ENCODE measurements around the gene TRIM71.
"Not testable (repeated sequence)": the region's sequence is repeated elsewhere in the genome, so short reads cannot be mapped to it uniquely, and the experiment has no call there.

Gene TRIM71

DNA sequence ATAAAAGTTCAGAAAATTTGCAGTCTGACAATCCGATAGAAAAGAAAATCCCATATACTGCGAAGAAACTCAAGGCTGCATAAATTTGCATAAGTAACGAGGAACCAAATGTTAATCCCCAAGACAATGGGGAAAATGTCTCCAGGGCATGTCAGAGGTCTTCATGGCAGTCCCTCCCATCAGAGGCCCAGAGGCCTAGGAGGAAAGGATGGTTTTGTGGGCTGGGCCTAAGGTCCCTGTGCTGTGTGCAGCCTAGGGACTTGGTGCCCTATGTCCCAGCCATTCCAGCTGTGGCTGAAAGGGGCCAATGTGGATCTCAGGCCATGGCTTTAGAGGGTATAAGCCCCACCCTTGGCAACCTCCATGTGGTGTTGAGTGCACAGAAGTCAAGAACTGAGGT, 112.4 kb downstream of the TRIM71 start:
- TF ChIP-seq, protein P1, sequence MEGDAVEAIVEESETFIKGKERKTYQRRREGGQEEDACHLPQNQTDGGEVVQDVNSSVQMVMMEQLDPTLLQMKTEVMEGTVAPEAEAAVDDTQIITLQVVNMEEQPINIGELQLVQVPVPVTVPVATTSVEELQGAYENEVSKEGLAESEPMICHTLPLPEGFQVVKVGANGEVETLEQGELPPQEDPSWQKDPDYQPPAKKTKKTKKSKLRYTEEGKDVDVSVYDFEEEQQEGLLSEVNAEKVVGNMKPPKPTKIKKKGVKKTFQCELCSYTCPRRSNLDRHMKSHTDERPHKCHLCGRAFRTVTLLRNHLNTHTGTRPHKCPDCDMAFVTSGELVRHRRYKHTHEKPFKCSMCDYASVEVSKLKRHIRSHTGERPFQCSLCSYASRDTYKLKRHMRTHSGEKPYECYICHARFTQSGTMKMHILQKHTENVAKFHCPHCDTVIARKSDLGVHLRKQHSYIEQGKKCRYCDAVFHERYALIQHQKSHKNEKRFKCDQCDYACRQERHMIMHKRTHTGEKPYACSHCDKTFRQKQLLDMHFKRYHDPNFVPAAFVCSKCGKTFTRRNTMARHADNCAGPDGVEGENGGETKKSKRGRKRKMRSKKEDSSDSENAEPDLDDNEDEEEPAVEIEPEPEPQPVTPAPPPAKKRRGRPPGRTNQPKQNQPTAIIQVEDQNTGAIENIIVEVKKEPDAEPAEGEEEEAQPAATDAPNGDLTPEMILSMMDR (IDR thresholded peaks at IDR 0.05; ENCODE audit: control insufficient read depth, extremely low read depth, insufficient read depth) = no peak

DNA sequence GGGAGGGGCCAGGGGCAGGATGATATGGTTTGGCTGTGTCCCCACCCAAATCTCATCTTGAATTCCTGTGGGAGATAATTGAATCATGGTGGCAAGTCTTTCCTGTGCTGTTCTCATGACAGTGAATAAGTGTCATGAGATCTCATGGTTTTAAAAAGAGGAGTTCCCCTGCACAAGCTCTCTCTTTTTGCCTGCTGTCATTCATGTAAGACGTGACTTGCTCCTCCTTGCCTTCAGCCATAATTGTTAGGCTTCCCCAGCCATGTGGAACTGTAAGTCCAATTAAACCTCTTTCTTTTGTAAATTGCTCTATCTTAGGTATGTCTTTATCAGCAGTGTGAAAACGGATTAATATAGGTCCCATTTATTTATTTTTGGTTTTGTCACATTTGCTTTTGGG, 113.5 kb downstream of the TRIM71 start:
- not testable (repeated sequence) for DNase-seq (ENCODE audit: low read depth); H3K4me3 ChIP-seq (ENCODE audit: low read depth, low read length)

More for the DNA sequence above, 112.4 kb downstream of the TRIM71 start:
- DNase-seq (ENCODE audit: low read depth) = no peak
- no peak overlapping the region for H3K4me3 ChIP-seq (ENCODE audit: low read depth, low read length)

DNA sequence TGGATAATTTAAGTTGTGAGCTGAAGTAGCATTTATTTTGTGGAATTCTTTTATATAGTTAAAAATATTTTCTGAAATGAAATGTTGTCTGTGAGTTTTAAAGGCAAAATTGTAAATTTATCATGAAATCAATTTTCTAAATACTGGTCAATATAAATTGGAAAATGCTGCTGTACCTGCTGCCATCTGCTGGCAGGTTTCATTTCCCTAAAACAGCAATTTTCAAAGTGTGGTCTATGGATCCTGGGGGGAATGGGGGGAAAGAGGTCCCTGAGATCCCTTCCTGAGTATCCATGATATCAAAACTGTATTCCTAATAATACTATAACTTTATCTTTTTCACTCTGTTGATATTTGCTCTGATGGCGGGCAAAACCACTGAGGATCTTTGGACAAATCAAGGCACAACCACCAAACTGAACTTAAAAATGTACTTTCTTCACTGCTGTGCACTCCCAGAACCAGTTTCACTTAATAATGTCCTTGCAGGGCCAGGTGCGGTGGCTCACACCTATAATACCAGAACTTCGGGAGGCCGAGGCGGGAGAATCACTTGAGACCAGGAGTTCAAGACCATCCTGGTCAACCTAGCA, 116.4 kb downstream of the TRIM71 start:
- TF ChIP-seq, protein P1 (IDR thresholded peaks at IDR 0.05; ENCODE audit: control insufficient read depth, extremely low read depth, insufficient read depth) = peak; percentile 67

DNA sequence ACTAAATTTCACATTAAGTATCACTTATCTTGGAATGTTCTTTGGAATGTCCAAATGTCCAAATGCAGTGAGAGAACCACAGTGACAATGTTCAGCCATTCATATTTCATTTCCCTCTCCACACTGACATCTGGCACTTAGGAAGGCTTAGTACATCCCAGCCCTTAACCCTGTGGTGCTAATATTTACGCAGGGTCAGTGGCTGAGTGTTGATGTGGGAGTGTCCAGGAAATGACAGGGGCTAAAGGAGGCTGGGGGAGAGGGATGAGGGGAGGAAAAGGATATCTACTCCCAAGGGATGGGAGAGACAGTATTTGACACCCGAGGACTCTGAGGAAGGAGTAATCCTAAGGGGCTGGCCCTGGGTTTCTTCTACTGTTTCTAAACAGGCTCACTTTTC, 119.5 kb downstream of the TRIM71 start:
- TF ChIP-seq, protein P1 (IDR thresholded peaks at IDR 0.05; ENCODE audit: control insufficient read depth, extremely low read depth, insufficient read depth) = no peak
- DNase-seq (ENCODE audit: low read depth) = no peak
- H3K4me3 ChIP-seq (ENCODE audit: low read depth, low read length) = no peak overlapping the region

More for the DNA sequence above, 116.4 kb downstream of the TRIM71 start:
- H3K4me3 ChIP-seq (ENCODE audit: low read depth, low read length) = no peak overlapping the region
- DNase-seq (ENCODE audit: low read depth) = no peak

DNA sequence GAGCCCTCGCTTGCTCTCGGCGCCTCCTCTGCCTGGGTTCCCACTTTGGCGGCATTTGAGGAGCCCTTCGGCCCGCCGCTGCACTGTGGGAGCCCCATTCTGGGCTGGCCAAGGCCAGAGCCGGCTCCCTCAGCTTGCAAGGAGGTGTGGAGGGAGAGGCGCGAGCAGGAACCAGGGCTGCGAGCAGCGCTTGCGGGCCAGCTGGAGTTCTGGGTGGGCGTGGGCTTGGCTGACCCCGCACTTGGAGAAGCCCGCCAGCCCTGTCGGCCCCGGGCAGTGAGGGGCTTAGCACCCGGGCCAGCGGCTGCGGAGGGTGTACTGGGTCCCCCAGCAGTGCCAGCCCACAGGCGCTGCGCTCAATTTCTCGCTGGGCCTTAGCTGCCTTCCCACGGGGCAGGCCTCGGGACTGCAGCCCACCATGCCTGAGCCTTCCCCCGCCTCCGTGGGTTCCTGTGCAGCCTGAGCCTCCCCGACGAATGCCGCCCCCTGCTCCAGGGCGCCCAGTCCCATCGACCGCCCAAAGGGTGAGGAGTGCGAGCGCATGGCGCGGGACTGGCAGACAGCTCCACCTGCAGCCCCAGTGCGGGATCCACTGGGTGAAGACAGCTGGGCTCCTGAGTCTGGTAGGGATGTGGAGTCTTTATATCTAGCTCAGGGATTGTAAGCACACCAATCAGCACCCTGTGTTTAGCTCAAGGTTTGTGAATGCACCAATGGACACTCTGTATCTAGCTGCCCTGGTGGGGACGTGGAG, 121.9 kb downstream of the TRIM71 start:
- DNase-seq (ENCODE audit: low read depth); H3K4me3 ChIP-seq (ENCODE audit: low read depth, low read length): not testable (repeated sequence)

DNA sequence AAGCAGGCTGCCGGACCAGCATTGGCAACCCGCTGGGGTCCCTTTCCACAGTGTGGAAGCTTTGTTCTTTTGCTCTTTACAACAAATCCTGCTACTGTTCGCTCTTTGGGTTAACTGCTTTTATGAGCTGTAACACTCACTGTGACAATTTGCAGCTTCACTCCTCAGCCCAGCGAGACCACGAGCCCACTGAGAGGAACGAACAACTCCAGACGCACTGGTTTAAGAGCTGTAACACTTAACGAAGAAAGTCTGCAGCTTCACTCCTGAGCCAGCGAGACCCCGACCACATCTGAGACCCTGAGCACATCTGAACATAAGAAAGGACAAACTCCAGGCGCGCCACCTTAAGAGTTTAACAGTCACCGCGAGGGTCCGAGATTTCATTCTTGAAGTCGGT, 122.9 kb downstream of the TRIM71 start:
- no peak overlapping the region for H3K4me3 ChIP-seq (ENCODE audit: low read depth, low read length)
- no peak for DNase-seq (ENCODE audit: low read depth)
- TF ChIP-seq, protein P1 (IDR thresholded peaks at IDR 0.05; ENCODE audit: control insufficient read depth, extremely low read depth, insufficient read depth) = no peak

DNA sequence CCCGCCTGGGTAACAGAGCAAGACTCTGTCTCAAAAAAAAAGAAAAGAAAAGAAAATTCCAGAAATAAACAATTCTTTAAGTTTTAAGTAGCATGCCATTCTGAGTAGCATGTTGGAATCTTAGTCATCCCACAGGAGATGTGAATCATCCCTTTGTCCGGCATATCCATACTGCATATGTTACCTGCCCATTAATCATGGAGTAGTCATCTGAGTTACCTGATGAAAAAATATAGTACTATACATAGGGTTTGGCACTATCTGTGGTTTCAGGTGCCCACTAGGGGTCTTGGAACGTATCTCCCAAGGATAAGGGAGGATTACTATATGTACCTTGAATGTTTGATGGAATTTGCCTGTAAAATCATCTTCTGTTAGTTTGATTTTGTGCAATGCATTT, 127.3 kb downstream of the TRIM71 start:
- TF ChIP-seq, protein P1 (IDR thresholded peaks at IDR 0.05; ENCODE audit: control insufficient read depth, extremely low read depth, insufficient read depth) = no peak
- no peak for DNase-seq (ENCODE audit: low read depth)

DNA sequence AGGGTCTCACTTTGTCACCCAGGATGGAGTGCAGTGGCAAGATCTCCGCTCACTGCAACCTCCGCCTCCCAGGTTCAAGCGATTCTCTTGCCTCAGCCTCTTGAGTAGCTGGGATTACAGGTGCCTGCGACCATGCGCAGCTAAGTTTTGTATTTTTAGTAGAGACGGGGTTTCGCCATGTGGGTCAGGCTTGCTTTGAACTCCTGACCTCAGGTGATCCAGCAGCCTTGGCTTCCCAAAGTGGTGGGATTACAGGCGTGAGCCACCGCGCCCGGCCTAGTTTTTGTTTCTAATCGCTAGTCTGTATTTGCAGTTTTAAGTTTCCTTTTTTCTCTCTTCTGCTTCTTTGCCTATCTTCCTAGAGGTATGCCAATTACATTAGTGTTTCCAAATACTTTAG, 127.8 kb downstream of the TRIM71 start:
- not testable (repeated sequence) for DNase-seq (ENCODE audit: low read depth); H3K4me3 ChIP-seq (ENCODE audit: low read depth, low read length)

More for the DNA sequence above, 127.3 kb downstream of the TRIM71 start:
- H3K4me3 ChIP-seq (ENCODE audit: low read depth, low read length) = no peak overlapping the region

Measured in LNCaP clone FGC (cell line).